ENCODE data around the gene SMPD2. TPM values are rescaled to one million over a fixed set of nuclear protein-coding genes. Genes with fewer than 3 reads are reported as not detected.

Gene SMPD2, protein sequence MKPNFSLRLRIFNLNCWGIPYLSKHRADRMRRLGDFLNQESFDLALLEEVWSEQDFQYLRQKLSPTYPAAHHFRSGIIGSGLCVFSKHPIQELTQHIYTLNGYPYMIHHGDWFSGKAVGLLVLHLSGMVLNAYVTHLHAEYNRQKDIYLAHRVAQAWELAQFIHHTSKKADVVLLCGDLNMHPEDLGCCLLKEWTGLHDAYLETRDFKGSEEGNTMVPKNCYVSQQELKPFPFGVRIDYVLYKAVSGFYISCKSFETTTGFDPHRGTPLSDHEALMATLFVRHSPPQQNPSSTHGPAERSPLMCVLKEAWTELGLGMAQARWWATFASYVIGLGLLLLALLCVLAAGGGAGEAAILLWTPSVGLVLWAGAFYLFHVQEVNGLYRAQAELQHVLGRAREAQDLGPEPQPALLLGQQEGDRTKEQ
- polyA plus RNA-seq (ENCODE audit: insufficient read length in 3 of 3), result 10 to 100 TPM; 13.9 to 16.5 (median 16.2) TPM

GRCh38 chr6:109440331-109441068 is at the start of gene SMPD2, which contains the start of gene PPIL6:
Gene SMPD2, plus strand, starts transcription at chr6:109440724. Its CDS starts 398 bp downstream, at chr6:109441122.
Gene PPIL6, minus strand, starts transcription at chr6:109440628. Its CDS starts 38 bp downstream, at chr6:109440590.
- DNase-seq (ENCODE audit: low read depth in 3 of 3, low spot score in 2 of 3), result peak; percentile 79 to 89 (median 88)

DNA sequence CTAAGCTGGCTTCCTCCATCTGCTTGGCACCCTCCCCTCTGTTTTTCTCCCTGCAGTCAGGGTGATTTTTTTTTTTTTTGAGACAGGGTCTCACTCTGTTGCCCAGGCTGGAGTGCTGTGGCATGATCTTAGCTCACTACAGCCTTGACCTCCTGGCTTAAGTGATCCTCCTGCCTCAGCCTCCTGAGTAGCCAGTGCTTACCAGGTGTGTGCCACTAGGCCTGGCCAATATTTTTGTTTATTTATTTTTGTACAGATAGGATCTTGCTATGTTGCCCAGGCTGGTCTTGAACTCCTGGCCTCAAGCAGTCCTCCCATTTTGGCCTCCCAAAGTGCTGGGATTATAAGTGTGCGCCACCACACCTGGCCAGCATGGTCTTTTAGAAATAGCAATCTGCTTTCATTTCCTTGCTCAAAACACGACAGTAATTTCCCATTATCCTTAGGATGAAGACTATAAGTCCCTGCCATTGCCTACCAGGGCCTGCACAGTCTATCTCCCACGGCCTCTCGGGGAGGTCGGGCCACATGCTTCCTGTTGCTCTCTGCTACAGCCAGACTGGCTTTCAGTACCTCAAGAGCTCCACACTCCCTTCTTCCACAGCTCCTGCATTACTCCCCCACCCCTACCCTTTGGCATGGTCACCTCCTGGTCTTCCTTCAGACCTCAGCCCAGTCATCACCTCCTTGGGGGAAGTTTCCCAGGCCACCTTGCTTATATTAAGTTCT is 47.2 kb upstream of the SMPD2 start:
- no peak for DNase-seq (ENCODE audit: low read depth in 3 of 3, low spot score in 2 of 3)

GRCh38 chr6:109393886-109394281 is 46.6 kb upstream of the SMPD2 start:
- DNase-seq (ENCODE audit: low read depth in 3 of 3, low spot score in 2 of 3), result no peak

GRCh38 chr6:109396046-109396718 is 44.3 kb upstream of the SMPD2 start:
- DNase-seq (ENCODE audit: low read depth in 3 of 3, low spot score in 2 of 3), result no peak

GRCh38 chr6:109397020-109397419 is 43.5 kb upstream of the SMPD2 start:
- DNase-seq (ENCODE audit: low read depth in 3 of 3, low spot score in 2 of 3), result no peak

GRCh38 chr6:109406196-109406595 is 34.3 kb upstream of the SMPD2 start:
- DNase-seq (ENCODE audit: low read depth in 3 of 3, low spot score in 2 of 3), result no peak

- DNase-seq (ENCODE audit: low read depth in 3 of 3, low spot score in 2 of 3), result no peak
Measured at GRCh38 chr6:109411034-109411433, 29.5 kb upstream of the SMPD2 start.

GRCh38 chr6:109417646-109418045 is 22.9 kb upstream of the SMPD2 start:
- no peak for DNase-seq (ENCODE audit: low read depth in 3 of 3, low spot score in 2 of 3)

GRCh38 chr6:109420751-109421150 is 19.8 kb upstream of the SMPD2 start:
- no peak for DNase-seq (ENCODE audit: low read depth in 3 of 3, low spot score in 2 of 3)

DNA sequence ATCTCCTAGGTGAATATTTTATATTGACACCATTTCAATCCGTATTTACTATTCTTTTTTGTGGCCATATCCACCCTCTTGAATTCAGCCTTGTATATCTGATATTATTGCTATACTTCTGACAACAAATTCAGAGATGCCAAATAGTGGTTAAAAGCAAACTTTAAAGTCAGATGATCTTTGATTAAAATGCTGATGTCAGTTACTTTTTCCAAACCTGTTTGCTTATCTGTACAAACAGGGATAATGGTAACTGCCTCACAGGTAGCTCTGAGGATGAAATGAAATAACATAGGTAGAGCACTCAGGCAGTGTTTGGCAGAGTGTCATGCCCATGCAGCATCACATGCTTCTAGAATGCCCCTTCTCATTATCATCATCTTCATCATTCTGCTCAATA is 19.3 kb upstream of the SMPD2 start:
- DNase-seq (ENCODE audit: low read depth in 3 of 3, low spot score in 2 of 3), result no peak

GRCh38 chr6:109424946-109425345 is 15.6 kb upstream of the SMPD2 start:
- DNase-seq (ENCODE audit: low read depth in 3 of 3, low spot score in 2 of 3), result no peak

DNA sequence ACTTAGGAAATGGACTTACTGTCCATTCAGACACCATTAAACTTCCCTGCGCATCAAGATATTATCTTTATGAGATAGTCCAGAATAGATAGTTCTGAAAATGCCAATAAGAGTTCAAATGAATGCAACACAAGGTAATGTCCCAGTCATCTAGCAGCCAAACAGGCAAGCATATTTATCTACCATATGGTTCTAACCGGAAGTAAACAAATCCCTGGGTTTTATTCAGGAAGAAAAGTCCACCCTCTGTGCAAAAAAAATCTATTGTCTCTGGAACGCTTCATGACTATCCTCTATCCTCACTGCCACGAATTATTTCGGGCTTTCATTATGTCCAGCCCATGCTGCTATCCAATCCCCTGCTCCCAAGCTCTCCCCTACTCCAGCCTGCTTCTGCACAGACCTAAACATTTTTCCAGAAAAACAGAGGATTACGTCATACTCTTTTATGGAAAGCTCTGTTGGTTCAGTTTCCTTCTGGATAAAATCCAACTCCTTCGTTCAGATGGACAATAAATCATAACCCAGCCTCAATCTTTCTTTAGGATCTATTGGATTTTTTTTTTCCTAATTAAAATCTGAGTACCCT is 11.5 kb upstream of the SMPD2 start:
- DNase-seq (ENCODE audit: low read depth in 3 of 3, low spot score in 2 of 3), result peak in 1 of 3 donors; percentile 16

DNA sequence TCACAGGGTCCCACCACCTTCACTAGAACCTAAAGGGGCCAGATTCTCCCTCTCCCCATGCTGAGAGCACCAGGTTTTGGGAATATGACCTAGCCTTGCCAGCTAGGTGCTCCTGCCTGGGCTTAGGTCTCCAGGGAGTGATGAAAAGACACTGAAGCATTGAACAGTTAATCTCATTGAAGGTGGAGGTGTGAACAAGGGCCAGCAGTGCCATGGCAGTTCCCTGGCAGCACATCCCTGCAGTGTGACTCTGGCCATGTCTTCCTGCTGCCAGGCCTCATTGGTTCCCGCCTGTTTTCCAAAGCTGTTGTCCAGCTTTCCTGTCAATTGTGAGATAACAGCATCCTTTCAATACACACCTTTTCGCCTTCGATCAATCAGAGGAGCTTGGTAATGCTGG is 11.0 kb upstream of the SMPD2 start:
- DNase-seq (ENCODE audit: low read depth in 3 of 3, low spot score in 2 of 3), result no peak

DNA sequence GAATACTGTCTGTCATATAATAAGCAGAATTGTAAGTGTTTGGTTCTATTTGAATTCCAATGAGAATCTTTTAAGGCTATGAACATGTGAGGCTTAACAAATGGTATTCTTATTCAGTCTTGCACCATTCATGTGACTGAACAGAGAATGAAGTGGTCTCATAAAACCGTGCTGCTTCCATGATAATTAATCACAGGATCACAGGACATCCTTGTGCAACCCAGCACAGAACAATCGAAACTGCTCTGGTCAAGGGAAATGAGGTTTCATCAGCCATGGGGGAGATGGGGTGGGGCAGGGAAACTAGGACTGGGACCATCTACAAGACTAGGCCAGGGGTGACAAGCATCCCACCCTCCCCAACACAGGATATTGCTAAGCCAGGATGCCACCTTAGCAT is 6.1 kb upstream of the SMPD2 start:
- DNase-seq (ENCODE audit: low read depth in 3 of 3, low spot score in 2 of 3), result no peak

- DNase-seq (ENCODE audit: low read depth in 3 of 3, low spot score in 2 of 3), result no peak
Measured at GRCh38 chr6:109436041-109436440, 4.5 kb upstream of the SMPD2 start.

GRCh38 chr6:109441069-109441816 is 719 bp downstream of the SMPD2 start:
- no peak for DNase-seq (ENCODE audit: low read depth in 3 of 3, low spot score in 2 of 3)

GRCh38 chr6:109442393-109442924 is 1.9 kb downstream of the SMPD2 start:
- no peak for DNase-seq (ENCODE audit: low read depth in 3 of 3, low spot score in 2 of 3)

DNA sequence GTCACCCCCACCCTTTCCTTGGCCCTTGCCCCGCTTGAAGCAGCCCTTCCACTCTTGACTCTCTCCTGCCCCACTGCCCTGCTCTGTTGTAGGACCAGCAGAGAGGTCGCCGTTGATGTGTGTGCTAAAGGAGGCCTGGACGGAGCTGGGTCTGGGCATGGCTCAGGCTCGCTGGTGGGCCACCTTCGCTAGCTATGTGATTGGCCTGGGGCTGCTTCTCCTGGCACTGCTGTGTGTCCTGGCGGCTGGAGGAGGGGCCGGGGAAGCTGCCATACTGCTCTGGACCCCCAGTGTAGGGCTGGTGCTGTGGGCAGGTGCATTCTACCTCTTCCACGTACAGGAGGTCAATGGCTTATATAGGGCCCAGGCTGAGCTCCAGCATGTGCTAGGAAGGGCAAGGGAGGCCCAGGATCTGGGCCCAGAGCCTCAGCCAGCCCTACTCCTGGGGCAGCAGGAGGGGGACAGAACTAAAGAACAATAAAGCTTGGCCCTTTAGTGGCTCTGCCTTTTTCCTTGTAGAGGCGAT is 3.0 kb downstream of the SMPD2 start:
- no peak for DNase-seq (ENCODE audit: low read depth in 3 of 3, low spot score in 2 of 3)

GRCh38 chr6:109445382-109445781 is 4.9 kb downstream of the SMPD2 start:
- DNase-seq (ENCODE audit: low read depth in 3 of 3, low spot score in 2 of 3), result no peak

Data from right renal cortex interstitium (tissue), 3 donors.